ENCODE measurements around the gene CFP.

Gene CFP

DNA sequence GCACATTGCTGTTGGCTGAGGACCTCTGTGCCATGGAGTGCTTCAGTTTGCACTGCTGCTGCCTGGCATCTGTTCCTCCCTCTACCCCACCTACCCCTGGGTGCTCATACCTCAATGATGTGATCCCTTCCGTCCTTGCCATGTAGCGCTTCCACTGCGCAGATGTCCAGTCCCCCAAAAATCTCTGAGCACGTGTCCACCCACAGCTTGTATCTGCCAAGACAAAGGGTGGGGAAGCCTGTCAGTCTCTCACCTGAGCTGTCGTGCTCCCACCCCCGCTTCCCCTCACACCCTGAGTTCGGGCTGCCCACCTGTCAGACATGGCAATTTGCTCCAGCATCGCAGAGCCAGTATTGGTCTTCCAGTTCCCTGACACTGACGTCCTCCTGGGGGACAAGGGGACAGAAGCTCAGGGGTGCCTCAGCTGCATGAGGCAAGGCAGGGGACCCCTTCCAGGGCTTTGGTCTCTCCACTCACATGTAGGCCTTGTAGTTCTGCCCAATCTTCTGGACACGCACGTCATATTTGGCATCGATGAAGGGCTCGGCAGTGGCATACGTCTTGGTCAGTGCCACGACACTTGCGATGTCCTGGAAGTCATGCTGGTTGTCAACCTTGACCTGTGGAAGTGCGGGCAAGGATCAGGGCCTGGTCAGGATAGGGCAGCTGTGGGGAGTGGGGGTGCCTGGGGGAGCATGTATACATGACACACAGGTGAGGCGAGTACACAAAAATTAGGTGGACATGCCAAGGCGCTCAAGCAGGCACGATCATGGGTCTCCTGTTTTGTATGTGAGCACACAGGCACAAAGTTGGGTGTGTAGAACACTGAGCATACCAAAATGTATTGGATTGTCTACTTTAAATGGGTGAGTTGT, 53.5 kb downstream of the CFP start:
- DNase-seq (ENCODE audit: low read depth): no peak
- H3K4me3 ChIP-seq (ENCODE audit: low read depth, low read length): no peak overlapping the region
- TF ChIP-seq, protein P1, sequence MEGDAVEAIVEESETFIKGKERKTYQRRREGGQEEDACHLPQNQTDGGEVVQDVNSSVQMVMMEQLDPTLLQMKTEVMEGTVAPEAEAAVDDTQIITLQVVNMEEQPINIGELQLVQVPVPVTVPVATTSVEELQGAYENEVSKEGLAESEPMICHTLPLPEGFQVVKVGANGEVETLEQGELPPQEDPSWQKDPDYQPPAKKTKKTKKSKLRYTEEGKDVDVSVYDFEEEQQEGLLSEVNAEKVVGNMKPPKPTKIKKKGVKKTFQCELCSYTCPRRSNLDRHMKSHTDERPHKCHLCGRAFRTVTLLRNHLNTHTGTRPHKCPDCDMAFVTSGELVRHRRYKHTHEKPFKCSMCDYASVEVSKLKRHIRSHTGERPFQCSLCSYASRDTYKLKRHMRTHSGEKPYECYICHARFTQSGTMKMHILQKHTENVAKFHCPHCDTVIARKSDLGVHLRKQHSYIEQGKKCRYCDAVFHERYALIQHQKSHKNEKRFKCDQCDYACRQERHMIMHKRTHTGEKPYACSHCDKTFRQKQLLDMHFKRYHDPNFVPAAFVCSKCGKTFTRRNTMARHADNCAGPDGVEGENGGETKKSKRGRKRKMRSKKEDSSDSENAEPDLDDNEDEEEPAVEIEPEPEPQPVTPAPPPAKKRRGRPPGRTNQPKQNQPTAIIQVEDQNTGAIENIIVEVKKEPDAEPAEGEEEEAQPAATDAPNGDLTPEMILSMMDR (IDR thresholded peaks at IDR 0.05; ENCODE audit: low read depth, low read length, missing control alignments): no peak

DNA sequence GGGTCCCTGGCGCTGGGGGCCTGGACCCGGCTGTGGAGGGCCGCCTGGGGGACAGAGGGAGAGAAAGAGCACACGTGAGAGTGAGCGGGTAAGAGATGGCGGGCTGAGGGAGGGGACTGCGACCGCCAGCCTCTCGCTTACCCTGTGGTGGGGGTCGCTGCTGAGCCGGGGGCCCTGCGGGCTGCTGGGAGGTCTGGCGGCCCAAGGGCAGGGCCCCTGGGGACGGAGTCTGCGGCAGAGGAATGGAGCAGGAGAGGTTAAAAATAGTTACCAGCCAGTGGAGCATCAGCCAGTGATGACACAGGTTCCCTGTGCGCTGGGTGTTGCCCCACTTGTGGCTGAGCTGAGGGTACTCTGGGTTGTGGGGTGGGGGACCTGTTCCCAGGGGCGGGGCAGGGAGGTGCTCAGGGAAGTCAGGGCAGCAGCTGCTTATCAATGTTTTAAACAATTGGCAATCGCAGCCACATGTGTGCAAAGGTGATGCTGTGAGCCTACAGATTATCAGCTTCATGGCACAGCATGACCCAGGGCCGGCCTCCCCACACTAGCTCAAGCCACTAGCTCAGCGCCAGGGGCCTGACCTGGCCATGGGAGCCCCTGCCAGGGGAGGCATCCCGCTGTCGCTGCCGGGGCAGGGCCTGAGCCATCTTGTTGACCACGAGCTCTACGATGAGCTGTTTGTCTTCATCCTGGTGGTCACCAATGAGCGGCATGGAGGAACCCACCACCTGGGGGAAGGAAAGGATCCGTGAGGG, 55.0 kb downstream of the CFP start:
- DNase-seq (ENCODE audit: low read depth): no peak
- no peak overlapping the region for H3K4me3 ChIP-seq (ENCODE audit: low read depth, low read length)
- TF ChIP-seq, protein P1 (IDR thresholded peaks at IDR 0.05; ENCODE audit: low read depth, low read length, missing control alignments): no peak

DNA sequence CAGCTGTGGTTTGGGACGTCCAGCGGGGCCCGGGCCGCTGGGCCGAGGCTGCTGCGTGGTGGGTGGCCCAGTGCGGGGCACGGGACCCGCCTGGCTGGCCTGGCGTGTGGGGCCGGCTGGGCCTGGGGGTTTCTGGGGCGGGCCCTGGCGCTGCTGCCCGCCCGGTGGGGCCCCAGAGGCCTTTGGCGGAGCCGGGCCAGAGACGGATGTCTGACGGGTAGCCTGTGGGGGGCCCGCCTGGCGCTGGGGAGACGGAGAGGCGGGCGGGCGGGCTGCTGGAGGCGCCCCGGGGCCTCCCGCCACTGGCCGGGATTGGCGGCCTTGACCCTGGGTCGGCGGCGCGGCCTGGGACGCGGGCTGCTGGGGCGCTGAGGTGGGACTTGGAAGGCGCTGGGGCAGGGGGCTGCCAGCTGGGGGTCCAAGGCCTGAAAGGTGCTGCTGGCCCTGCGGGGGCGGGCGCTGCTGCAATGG, 55.6 kb downstream of the CFP start:
- TF ChIP-seq, protein P1 (IDR thresholded peaks at IDR 0.05; ENCODE audit: low read depth, low read length, missing control alignments): no peak
- no peak for DNase-seq (ENCODE audit: low read depth)
- no peak overlapping the region for H3K4me3 ChIP-seq (ENCODE audit: low read depth, low read length)

DNA sequence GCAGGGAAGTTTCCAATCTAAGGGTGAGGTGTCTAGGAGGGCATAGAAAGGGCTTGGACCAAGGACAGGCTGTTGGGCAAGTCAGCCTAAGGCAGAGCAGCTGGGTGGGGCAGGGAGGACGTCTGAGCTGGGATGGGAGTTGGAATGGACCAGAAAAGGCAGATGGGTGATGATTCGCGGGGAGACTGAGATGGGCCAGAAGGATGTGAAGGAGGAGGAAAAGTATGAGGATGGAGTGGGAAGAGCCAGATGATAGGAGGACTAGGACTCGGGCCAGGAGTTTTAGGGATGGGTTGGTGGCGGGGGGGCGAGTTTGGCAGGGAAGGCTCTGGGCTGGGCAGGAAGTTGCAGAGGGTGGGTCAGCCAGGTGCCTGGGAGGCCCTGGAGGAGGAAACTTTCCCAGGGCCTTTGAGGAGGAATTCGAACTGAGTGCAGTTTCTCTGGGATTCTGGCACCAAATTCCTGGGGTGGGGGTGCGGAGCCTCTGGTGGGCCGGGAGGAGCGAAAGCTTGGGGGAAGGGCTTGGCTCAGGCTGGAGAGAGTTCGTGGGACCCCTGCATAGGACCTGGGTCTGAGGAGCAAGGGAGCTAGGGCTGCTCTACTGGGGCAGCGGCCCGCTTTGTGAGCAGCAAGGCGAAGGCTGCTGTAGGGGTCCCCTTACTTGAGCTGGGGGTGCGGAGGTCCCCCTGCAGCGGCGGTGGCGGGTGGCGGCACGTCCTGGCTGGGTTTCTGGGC, 56.2 kb downstream of the CFP start:
- DNase-seq (ENCODE audit: low read depth): no peak
- H3K4me3 ChIP-seq (ENCODE audit: low read depth, low read length): no peak overlapping the region
- TF ChIP-seq, protein P1 (IDR thresholded peaks at IDR 0.05; ENCODE audit: low read depth, low read length, missing control alignments): no peak
